ENCODE results near the gene ZRSR2.
"Not testable (repeated sequence)": the region's sequence is repeated elsewhere in the genome, so short reads cannot be mapped to it uniquely, and the experiment has no call there.

ZRSR2 gene

DNA sequence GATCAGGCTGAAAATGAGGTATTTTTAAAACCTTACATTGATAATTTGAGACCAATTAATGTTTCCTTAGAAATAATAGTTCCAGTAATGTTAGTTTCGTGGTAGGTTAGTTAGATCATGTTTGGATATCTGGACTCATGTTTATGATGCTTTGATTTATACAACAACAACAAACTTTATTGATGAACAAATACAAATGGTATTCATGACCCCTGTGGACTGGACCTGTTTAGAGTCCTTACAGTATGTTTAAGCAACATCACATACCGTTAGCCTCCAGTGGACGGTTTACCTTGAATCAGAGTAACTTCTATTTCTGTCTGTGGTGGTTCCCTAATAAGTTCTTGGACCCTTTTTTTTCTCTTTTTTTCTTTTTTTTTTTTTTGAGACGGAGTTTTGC lies 18.0 kb downstream of the ZRSR2 start:
- DNase-seq = no peak

DNA sequence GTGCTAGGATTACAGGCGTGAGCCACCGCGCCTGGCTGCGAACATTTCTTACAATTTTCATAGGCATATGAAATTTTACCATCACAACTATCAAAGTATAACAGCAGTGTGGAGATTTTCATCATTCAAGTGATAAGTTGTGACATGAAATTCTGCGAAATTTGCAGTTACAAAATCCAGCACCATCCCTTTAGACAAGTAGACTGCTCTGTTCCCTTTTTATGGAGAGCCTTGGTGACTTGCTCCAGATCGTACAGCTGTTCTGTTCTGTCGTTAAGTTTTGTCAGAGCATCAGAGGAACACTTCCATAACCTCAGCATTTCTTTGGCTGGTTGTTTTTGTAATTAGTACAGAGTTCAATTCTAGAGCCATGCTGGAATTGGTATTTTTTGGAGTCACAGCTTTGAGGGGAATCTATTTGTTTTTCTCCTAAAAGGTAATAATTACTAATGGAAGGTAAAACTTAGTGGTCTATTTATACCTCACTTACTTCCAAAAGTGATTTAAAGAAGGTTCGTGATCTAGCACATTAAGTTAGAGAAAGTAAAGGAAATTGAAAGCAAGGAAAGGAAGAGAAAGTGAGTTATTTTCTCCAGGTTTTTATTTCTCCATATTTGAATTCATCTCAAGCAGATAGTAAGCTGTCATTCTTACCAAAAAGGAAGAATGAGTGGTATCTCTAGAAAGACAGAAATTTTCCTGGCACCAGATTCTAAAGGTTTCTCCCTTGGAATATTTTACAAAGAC lies 22.1 kb downstream of the ZRSR2 start:
- DNase-seq = no peak

DNA sequence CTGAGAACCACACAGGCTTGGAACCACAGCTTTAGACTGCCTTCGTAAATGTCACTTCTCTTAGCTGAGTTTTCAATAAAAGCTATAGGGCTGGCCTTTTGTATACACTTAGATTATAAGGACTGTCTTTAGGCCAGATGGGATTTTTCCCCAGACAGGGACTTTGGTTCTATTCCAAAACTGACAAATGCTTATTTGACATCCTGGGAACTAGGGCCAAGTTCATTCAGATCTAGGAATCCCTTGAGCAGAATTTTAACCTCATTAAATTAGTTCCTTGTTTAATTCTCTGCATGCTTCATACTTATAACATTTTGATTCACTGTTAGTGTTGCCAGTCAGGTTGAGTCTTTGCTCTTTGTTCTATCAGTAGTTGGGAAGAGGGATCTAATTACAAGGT lies 23.1 kb downstream of the ZRSR2 start:
- no peak for DNase-seq

DNA sequence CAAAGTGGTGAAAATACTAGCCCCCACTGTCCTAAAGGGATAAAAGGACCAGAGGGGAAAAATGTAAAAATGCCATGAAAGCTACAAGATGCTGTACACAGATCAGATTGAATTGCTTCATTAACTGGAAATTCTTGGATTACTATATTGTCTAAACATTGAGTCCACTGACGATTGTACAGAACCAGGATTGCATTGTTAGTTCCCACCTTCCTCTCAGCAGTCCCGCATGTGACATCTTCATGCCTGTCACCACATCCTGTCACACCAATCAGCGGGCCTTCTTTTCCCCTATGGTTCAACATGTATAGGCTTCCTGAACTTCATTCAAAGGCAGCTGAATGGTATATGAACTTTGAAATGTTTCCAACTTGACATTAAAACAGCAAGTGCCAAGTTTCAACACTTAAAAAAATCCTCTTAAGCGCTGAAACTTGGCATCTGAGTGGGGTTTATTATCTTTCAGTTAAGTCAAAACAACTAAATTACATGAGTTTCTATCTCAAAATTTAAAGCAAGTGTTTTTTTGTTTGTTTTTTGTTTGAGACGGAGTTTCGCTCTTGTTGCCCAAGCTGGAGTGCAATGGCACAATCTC lies 24.6 kb downstream of the ZRSR2 start:
- DNase-seq = no peak

DNA sequence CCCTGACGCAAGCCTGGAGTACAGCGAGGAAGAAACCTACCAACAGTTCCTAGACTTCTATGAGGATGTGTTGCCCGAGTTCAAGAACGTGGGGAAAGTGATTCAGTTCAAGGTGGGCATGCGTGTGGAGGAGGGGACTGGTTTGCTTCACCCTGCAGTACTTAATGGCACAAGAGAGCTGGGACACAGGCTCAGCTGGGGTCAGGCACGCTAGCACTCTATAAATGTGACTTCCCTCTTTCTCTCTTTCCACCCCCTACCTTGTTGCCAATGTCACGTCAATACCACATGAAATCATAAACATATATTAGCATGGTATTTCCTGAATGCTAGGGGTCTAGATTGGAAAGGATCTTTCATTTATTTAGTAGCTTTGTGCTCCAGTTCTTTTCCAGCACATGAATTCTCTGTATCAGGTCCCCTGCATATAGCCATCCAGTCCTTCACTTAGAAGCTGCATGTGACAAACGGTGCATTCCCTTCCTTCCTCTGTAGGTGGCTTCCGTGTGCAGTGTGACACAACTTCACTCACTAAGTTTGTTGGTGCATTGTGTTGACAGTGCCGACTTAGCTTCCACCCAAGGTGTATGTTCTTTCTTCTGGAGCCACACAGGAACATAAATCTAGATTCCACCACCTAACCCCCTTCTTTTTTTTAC lies 25.6 kb downstream of the ZRSR2 start:
- DNase-seq = no peak

DNA sequence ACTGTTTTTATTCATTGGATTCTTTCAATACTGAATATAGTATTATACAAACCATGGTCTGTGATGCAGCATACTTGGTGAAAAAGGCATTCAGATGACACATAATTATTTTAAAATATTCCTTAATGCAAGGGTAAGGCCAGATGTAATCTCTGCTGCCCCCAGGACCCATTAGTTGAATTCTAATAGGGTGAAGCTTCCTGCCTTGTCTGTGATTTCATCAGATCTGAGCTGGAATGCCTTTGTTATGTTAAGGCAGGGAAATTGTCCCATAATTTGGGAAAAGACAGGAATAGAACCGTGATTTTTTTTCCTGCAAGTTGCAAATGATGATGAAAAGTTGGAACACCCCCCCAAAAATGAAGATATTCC lies 26.1 kb downstream of the ZRSR2 start:
- no peak for DNase-seq

DNA sequence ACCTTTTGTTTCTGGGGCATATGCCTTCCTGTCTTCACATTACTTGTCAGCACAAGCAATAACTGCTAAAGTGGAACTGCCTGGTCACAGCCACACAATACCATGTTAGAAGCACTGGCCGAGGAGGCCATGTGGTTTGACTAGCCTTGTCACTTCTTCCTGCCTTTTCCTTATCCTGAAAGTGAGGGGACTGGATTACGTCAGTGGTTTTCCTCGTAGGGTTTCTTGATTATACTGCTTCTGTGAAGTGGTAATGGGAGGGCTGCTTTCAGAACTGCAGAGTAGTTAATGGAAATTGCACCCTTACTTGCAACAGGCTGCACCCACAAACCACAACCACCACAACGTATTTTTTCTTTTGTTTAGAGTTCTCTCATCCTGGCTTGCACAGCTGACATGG lies 26.6 kb downstream of the ZRSR2 start:
- no peak for DNase-seq

DNA sequence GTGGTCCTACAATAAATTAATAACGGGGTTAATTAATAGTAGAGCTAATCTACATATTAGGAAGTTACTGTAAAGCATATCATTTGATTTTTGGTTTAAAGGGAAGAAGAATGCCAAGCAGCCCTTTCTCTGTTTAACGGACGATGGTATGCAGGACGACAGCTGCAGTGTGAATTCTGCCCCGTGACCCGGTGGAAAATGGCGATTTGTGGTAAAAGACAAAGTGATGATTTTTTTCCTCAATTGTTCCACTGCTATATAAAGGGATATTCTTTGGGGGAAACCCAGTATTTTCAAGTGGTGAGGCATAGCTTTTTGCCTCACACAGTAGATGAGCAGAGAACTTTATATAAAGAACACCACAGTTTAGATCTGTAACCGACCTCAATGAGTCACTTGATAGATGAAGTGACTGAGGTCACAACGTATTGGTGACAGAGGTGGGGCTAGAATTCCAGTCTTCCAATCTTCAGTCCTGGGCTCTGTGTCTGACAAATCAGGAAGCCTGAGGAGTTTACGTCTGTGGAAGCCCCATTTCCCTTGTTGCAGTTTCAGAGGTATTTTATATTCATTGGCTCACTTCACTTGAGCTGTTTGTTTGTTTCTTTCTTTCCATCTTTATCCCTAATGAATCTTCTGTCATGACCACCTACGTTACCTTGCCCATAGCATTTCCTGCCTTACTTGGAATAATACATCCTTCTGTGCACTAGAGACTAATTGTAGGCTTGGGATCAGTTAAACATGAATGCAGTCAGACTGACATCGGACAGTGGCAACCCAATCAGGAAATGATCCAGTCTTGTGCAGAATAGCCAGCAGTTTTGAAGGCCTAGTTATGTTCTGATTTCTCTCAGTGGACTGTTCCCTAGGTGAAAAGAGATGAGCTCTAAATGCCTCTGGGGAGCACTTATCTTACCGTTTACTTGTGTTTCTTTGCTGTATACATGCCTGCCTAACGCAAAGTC lies 30.1 kb downstream of the ZRSR2 start:
- no peak for DNase-seq

DNA sequence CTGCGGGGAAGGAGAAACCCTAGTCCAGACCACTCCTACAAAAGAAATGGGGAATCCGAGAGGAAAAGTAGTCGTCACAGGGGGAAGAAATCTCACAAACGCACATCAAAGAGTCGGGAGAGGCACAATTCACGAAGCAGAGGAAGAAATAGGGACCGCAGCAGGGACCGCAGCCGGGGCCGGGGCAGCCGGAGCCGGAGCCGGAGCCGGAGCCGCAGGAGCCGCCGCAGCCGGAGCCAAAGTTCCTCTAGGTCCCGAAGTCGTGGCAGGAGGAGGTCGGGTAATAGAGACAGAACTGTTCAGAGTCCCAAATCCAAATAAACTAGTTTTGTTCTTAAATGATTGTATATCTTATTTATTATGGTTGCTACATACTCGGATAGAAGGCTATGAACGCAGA lies 32.6 kb downstream of the ZRSR2 start:
- no peak for DNase-seq

DNA sequence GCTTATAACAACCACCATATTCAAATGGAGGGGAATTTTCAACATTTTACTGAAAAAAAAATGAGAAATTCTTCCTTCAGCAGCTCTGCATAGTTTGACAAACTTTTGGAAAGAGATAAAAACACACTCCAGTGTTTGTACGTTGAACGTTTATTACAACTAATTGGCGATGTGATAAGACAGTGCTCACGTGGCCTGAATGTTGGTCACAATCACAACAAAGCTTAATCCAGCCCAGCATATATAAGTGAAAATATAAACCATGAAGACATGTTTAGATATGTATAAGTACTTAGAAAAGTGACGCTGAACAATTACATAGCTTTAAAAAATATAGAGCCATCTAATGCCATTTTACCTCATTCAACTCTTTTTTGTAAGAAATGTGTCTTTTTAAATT lies 35.7 kb downstream of the ZRSR2 start:
- no peak for DNase-seq

DNA sequence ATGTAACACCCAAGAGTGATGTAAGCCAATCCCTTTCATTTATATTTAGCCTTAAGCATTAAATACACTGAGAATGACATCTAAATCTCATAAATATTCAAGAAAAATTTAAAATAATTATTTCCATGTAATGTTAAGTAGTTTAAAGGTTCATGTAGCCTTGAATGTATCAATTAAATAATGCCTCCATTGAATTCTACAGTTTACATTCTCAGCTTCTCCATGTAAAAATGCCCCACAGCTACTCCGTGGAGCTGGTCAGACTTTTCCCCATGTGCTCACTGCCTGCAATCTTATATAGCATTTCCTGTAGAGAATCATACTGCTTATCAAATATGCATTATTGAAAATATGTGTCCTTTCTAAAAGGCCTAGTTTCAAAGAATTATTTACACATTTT lies 38.9 kb downstream of the ZRSR2 start:
- no peak for DNase-seq

DNA sequence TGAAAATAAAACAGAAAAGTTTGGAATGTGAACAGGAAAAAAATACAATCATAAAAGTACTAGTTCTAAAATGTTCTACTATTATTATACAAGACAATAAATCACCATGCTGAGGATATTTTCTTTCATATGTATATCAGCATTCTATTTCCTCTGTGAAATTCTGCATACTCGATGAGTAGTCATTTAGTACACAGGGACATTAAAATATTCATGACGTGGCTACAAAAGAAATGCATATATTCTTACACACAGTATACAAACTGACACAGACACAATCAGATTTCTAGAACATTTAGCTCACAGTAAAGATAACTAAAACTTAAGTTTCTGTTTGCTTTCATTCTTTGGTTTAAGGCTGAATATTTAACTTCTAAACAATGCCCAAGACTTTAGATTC lies 41.1 kb downstream of the ZRSR2 start:
- not testable (repeated sequence) for DNase-seq

DNA sequence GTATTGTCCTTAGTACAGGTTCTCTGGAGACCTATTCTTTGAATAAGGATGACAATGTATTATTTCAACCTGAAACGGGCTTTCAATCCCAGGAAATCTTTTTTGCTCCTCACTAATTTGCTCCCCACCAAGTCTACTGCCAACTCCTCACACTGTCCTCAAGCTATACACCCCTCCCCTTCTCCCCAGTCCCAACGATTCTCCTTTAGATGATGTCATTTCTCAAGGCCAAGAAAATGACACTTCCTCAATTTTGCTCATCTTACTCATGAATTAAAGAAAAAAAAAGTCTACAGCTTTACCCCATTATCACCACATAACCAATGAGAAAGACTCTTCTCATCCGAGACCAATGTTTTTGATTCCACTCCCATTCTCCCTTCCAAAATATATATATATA lies 43.8 kb downstream of the ZRSR2 start:
- no peak for DNase-seq

DNA sequence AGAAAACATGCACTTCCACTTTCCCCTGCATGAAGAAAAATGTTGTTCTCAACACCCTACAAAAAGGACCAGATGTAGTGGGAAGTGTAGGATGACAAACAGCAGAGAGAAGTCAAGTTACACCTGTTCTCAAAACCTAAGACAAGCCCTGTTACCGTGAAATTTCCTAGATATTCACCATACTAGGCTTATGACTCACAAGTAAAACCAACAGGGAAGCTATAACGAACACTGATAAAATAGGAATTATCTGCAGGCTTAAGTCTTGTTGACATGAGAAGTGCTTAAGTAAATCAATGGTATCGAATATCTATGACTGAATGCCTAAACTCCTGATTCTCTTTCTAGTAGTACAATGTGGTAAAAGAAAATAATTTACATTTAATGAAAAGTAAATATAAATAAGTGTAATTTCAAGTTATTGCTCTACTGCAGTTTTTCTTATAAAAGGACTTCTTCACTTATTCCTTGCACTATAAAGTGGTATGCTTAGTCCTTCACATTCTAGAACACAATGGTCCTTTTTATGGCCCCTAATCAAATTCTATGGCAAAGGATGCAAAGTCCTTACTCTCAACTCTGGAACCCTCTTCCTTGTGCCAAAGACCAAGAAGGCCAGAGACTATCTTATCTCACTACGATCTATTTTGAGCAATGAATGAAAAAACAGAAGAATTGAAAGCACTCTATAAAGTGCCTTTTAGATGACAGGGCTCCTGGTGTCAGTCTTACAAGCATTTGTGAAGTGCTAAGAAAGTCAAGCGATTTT lies 44.7 kb downstream of the ZRSR2 start:
- no peak for DNase-seq

DNA sequence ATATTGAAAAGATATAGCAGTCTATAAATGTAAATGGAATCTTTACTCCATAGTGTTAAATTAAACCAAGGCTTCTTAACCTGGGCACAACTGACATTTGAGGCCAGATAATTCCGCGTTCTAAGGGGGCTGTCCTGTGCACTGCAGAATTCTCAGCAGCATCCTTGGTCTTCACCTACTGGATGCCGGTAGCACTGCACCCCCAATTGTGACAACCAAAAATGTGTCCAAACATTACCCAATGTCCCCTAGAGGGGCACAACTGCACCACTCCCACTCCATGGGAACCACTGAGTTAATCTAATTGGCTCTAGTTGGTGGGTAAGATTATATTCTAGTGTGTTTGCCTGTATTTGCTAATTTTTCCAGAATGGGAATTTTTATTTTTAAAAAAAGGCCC lies 47.7 kb downstream of the ZRSR2 start:
- no peak for DNase-seq

DNA sequence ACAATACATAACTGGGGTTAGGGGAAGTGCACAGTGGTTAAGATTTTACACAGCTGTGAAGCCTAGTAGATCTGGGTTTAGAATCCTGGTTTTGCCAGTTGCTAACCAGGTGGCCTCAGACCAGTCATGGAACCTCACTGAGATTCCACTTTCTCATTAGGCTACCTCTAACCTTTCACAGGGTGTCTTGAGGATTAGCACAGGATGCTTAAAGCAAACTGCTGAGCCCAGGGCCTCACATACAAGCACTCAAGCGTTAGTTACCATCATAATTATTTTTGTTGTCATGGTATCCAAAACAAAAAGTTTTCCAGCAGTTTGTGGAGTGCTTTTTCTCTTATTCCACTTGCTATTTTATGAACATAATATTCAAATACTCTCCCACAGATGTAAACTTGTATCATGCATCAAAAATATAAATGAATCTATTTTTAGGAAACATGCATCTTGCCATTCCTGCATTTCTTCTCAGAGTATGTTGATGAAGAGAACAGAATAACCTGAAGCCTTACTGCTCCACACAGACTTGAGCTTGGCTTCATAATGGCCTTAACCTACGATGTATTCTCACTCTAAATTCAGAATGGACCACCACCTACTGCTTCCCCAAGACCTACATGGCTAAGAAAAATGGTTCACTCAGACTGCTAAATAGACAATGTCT lies 51.7 kb downstream of the ZRSR2 start:
- no peak for DNase-seq

DNA sequence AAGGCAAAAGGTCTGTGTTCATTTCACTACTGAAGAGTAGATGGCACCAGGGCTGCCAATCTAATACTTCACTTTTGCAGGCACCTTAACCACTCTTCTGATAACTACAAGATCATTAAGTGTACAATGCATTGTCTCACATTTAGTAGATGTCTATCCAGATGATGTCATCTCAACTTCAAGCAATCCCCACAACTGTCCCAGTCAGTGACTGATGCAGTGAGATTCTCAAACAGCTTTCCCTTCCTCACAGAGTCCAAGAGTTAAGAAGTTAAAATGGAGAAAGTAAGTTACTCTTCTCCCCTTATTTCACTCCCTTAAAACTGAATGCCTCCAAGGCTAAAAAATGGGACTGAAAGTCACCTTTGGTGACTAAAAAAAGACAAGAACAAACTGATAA lies 53.7 kb downstream of the ZRSR2 start:
- no peak for DNase-seq

DNA sequence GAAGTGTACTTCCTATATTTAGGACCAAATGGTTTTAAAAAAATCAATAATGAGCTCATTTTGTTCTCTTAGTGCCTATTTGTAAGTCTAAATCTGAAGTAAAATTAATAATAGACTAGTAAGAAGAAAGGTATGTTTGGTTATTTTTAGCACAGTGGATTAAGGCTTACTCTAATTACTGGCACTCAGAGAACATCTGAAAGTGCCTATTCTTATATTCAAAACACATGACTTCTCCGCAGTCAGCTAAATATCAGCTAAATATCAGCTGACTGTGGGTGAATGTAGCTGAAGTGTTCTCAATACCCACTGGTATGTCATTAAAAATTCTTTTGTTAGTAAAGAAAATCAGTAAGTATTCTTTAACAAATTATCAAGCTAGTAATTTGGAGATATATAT lies 58.3 kb downstream of the ZRSR2 start:
- no peak for DNase-seq

DNA sequence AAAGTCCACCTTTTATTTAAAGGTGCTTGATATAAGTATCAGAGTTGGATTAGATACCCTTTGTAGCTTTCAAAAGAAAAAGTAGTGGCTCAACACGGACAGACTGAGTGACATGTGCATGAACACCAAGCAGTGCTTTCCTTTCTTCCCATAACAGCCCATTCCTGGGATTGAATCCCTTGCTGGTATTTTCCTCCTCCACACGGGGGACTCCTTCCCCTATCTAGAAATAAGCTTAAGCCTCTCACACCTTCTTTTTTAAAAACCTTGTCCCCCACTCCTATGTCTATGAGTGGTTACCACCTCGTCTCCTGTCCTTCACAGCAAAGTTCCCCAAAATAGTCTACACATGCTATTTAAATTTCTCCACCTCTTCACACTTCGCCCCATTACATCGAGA lies 59.3 kb downstream of the ZRSR2 start:
- no peak for DNase-seq

DNA sequence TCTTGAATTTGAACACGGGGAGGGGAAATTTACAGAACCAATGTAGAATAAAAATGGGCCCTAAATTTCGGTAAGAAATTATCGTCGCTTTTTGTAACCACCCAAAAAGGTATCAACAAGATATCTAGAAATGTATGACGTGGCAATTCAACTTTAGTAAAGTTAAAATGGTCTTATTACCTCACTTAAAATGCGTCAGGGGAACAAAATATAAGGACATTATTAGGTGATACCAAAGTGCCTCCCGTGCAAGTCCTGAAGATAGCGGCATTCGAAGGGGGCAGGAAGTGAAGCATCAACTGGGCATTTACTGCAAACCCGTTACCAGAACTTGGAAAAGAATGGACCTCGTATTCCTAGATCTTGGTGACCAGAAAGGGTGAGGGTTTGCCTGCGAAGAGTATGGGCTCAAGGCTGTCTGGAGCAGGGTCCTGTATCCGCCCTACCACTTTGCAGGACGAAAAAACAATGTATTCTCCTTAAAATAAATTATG lies 63.3 kb downstream of the ZRSR2 start:
- no peak for DNase-seq

DNA sequence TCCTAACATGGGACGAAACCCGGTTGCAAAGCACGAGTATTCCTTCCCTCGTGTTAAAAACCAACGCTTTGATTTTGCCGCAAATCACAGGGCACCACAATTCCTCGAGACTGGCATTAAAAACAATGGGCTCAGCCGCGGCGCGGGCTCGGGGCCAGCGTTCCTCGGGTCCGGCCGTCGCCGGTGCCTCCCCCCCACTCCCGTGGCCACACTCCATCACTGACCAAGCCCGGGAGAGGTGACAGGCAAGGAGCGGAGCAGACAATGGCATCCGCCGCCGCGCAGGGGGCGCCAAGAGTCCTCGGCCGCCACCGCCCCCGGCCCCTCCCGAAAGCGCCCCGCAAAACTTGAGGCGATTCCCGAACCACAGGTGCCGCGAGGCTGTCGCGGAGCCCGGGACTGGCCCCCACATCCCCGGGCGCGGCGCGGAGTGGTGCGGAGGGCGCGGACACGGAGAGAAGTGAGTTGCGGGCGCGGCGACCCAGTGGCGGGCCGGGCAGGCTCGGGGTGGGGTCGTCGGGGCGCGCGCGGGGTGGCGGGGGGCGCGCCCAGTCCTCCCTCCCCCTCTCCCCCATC lies 63.9 kb downstream of the ZRSR2 start:
- no peak for DNase-seq

All from NCI-H1436 (cell line).